Measurements from ENCODE around the gene EPS8L2. TPM values are rescaled to one million over a fixed set of nuclear protein-coding genes. Genes with fewer than 3 reads are reported as not detected.
A peak's percentile ranks its signal among the peaks of the same experiment; 100 is the strongest.

EPS8L2 gene
- total RNA-seq, 1 experiment from 2014 or later, result 92.8 TPM

DNA sequence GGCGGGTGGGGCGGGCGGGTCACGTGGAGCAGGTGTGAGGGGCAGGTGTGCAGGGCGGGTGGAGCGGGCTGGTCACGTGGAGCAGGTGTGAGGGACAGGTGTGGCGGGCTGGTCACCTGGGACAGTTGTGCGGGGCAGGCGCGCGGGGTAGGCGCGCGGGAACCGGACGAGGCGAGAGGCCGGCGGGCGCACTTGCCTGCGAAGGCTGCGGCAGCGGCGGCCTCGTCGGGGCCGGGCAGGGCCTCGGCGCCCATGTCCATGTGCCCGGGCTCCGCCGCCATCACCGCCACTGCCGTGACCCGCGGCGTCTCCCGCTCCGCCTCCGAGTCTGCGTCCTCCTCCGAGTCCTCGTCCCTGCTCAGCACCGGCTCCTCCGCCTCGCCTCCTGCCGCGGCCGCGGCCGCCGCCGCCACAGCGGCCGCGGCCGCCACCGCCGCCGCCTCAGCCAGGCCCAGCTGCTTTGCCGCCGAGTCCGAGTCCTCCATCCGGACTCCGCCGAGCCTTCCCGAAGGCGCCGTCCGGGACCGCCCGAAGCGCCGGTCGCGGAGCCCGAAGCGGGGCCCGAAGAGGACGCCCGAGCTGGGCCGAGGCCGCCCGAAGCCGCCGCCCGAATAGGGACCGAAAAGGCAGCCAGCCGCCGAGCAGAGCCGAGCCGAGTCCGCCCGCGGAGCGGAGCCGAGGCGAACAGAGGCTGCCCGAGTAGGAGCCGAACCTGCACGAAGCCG is 11.3 kb upstream of the EPS8L2 start, which contains the start of gene DEAF1:
Gene DEAF1, minus strand, starts transcription at position 660 of the 725 bp plus-strand sequence. Its CDS starts 175 bp downstream, at position 485.
- H4K5ac ChIP-seq (ENCODE audit: insufficient read length, low read depth, low read length), result no peak within 1 kb of the TSS
- peak within 1 kb of the TSS; percentile 98 for H3K18ac ChIP-seq (ENCODE audit: insufficient read length, low read depth, low read length)
- TF ChIP-seq, protein P1, sequence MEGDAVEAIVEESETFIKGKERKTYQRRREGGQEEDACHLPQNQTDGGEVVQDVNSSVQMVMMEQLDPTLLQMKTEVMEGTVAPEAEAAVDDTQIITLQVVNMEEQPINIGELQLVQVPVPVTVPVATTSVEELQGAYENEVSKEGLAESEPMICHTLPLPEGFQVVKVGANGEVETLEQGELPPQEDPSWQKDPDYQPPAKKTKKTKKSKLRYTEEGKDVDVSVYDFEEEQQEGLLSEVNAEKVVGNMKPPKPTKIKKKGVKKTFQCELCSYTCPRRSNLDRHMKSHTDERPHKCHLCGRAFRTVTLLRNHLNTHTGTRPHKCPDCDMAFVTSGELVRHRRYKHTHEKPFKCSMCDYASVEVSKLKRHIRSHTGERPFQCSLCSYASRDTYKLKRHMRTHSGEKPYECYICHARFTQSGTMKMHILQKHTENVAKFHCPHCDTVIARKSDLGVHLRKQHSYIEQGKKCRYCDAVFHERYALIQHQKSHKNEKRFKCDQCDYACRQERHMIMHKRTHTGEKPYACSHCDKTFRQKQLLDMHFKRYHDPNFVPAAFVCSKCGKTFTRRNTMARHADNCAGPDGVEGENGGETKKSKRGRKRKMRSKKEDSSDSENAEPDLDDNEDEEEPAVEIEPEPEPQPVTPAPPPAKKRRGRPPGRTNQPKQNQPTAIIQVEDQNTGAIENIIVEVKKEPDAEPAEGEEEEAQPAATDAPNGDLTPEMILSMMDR (conservative IDR thresholded peaks at IDR 0.05), result no peak
- H4K20me1 ChIP-seq (ENCODE audit: control insufficient read depth, insufficient read depth, insufficient read length), result no peaks in the 10 kb centered on the region
- H2BK5ac ChIP-seq (ENCODE audit: insufficient read length, low read length), result no peak within 1 kb of the TSS
- H3K27ac Mint-ChIP-seq, result peak within 1 kb of the TSS; percentile 95 to 98 (median 96)
- peak within 1 kb of the TSS; percentile 50 for H3K27ac ChIP-seq (ENCODE audit: insufficient read length, low read depth, low read length)
- no peak within 1 kb of the TSS; the same call in 1 of the 2 replicates for H3K4ac ChIP-seq (ENCODE audit: low read depth, low read length)
- no peak within 1 kb of the TSS for H3K56ac ChIP-seq (ENCODE audit: insufficient read length, low read depth, low read length)
- peaks cover 13% of the 10 kb centered on the region; the same call in 1 of the 2 replicates for H3K79me2 ChIP-seq (ENCODE audit: insufficient read depth, low read length)
- H3K4me2 ChIP-seq (ENCODE audit: insufficient read depth, insufficient read length, low read length), result peak within 1 kb of the TSS; percentile 71
- H2BK120ac ChIP-seq (ENCODE audit: low read depth, low read length, poor library complexity, severe bottlenecking), result no peak within 1 kb of the TSS
- H2BK12ac ChIP-seq (ENCODE audit: insufficient read length, low read depth, low read length), result no peak within 1 kb of the TSS
- no peak within 1 kb of the TSS for H4K8ac ChIP-seq (replicated peaks; ENCODE audit: insufficient read length, low read depth, low read length)
- H3K27me3 Mint-ChIP-seq (ENCODE audit: low read depth), result no peaks in the 10 kb centered on the region; the same call in 1 of the 2 replicates
- no peaks in the 10 kb centered on the region for H3K27me3 ChIP-seq (ENCODE audit: insufficient read depth, low read length)
- peaks cover 38 to 43% of the 10 kb centered on the region in 2 experiments for H3K4me1 Mint-ChIP-seq
- peak within 1 kb of the TSS; percentile 80 to 88 for H3K4me3 Mint-ChIP-seq
- H3K79me1 ChIP-seq (ENCODE audit: insufficient read depth, low read depth, low read length, poor library complexity, severe bottlenecking), result peaks cover 3% of the 10 kb centered on the region
- H2BK15ac ChIP-seq (ENCODE audit: low read depth, low read length), result no peak within 1 kb of the TSS
- no peaks in the 10 kb centered on the region for H3K9me3 ChIP-seq (ENCODE audit: control insufficient read depth, low read depth, low read length)
- H3K4me1 ChIP-seq (ENCODE audit: insufficient read depth, low read length), result peaks cover 14% of the 10 kb centered on the region; the same call in 1 of the 2 replicates
- no CpG with 5 or more reads among the region's 103 CpGs for WGBS (ENCODE audit: extremely low coverage, insufficient read length, low lambda C conversion rate)
- H3K36me3 Mint-ChIP-seq (ENCODE audit: insufficient read depth in 1 of 3, low read depth in 3 of 3), result peaks cover 6 to 17% (median 15%) of the 10 kb centered on the region in 3 experiments
- peak within 1 kb of the TSS; percentile 99 for H3K14ac ChIP-seq (ENCODE audit: insufficient read depth, low read length)
- no peaks in the 10 kb centered on the region; a peak in 2 of 5 replicates for H3K9me3 Mint-ChIP-seq
- peak within 1 kb of the TSS; percentile 81 for H3K9ac ChIP-seq (ENCODE audit: extremely low read depth, insufficient read length, low read length)
- no peak within 1 kb of the TSS for H4K91ac ChIP-seq (ENCODE audit: insufficient read length, low read depth, low read length)
- no peak within 1 kb of the TSS for H2BK20ac ChIP-seq (ENCODE audit: low read depth, low read length, poor library complexity, severe bottlenecking)
- no peak within 1 kb of the TSS for H2AFZ ChIP-seq (ENCODE audit: low read length)
- DNase-seq, result peak; percentile 97
- H3K23me2 ChIP-seq (ENCODE audit: insufficient read length, low read depth, low read length, poor library complexity, severe bottlenecking), result no peaks in the 10 kb centered on the region
- H3T11ph ChIP-seq (ENCODE audit: low read length), result no peak within 1 kb of the TSS
- no peak within 1 kb of the TSS for H2AK5ac ChIP-seq (ENCODE audit: insufficient read length, low read length)
- no peak within 1 kb of the TSS for H3K23ac ChIP-seq (ENCODE audit: insufficient read length, low read depth, low read length)
